GM12801 (cell line): ENCODE results near the gene HECTD4.

Experiments
- TF ChIP-seq, protein P1 (sequence below): IDR thresholded peaks from one replicate; pipeline ENCODE4 v1.5.1; 2011; ENCODE audit warnings: control low read depth; ENCODE audit not compliant: insufficient read length; ENCODE audit errors: extremely low read depth

The HECTD4 gene

DNA sequence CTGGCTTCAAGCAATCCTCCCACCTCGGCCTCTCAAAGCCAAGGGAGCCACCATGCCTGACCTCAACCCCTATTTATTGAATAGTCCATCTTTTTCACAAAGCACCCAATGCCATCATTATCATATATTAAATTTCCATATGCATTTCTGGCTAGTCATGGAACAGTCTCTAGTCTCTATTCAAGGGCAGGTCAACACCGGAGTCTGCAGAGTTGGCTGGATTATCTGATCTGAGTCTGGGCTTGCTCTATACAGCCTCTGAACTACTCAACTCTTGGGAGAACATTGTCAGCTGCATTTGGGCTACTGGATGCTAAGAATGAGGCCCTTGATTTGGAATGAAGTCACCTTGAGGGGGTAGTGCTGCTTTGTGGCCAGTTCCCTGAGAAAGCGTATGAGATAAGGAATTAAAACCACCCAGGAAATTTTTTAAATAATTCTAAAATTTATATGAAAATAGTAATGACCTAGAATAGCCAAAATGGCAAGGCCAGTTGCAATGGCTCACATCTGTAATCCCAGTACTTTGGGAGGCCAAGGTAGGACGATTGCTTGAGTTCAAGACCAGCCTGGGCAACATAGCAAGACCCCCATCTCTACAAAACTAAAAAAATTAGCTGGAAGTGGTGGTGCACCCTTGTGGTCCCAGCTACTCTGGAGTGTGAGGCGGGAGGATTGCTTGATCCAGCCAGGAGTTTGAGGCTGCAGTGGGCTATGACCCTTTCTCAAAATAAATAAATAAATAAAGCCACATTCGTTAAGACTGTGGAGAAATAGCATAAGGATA lies 266.8 kb downstream of the HECTD4 start:
- TF ChIP-seq, protein P1, sequence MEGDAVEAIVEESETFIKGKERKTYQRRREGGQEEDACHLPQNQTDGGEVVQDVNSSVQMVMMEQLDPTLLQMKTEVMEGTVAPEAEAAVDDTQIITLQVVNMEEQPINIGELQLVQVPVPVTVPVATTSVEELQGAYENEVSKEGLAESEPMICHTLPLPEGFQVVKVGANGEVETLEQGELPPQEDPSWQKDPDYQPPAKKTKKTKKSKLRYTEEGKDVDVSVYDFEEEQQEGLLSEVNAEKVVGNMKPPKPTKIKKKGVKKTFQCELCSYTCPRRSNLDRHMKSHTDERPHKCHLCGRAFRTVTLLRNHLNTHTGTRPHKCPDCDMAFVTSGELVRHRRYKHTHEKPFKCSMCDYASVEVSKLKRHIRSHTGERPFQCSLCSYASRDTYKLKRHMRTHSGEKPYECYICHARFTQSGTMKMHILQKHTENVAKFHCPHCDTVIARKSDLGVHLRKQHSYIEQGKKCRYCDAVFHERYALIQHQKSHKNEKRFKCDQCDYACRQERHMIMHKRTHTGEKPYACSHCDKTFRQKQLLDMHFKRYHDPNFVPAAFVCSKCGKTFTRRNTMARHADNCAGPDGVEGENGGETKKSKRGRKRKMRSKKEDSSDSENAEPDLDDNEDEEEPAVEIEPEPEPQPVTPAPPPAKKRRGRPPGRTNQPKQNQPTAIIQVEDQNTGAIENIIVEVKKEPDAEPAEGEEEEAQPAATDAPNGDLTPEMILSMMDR, result no peak

GRCh38 chr12:112112409-112113133 lies 269.7 kb downstream of the HECTD4 start:
- TF ChIP-seq, protein P1, result no peak

GRCh38 chr12:112111931-112112330 lies 270.3 kb downstream of the HECTD4 start:
- TF ChIP-seq, protein P1, result no peak
